ENCODE results near the gene SMYD5.

SMYD5 gene

GRCh38 chr2:73214120-73215035 lies at the start of gene SMYD5 (continued):
- TF ChIP-seq SP2 (tag by site-specific recombination; IDR thresholded peaks at IDR 0.05) (peak; percentile 66), KLF9 (tag by site-specific recombination; IDR thresholded peaks at IDR 0.05; ENCODE audit: low read depth) (peak; percentile 99), ZFHX2 (tag by site-specific recombination; conservative IDR thresholded peaks at IDR 0.05) (peak; percentile 92), ZSCAN30 (tag by site-specific recombination; IDR thresholded peaks at IDR 0.05) (0 out of 2 replicates have a peak, but pooled peaks have one; percentile 21), ZNF777 (tag by site-specific recombination; IDR thresholded peaks at IDR 0.05; ENCODE audit: borderline replicate concordance) (peak; percentile 53; the same call in 1 of the 2 replicates), ZNF23 (tag by site-specific recombination; IDR thresholded peaks at IDR 0.05; ENCODE audit: borderline replicate concordance) (no peak), ZNF704 (tag by site-specific recombination; IDR thresholded peaks at IDR 0.05) (no peak), KLF10 (tag by site-specific recombination; IDR thresholded peaks at IDR 0.05) (peak; percentile 96), ZNF37A (tag by site-specific recombination; IDR thresholded peaks at IDR 0.05) (no peak), ZNF596 (tag by site-specific recombination; IDR thresholded peaks at IDR 0.05) (no peak), ZNF707 (tag by site-specific recombination; IDR thresholded peaks at IDR 0.05) (no peak), SCRT1 (tag by site-specific recombination; IDR thresholded peaks at IDR 0.05; ENCODE audit: borderline replicate concordance) (no peak), BCL11B (tag by site-specific recombination; IDR thresholded peaks at IDR 0.05; ENCODE audit: low read depth) (peak; percentile 43; the same call in 1 of the 2 replicates), ZBTB48 (tag by site-specific recombination; IDR thresholded peaks at IDR 0.05) (peak; percentile 35; the same call in 1 of the 2 replicates), ZNF274 (IDR thresholded peaks at IDR 0.05; ENCODE audit: low read length) (no peak), ZNF274 (tag by site-specific recombination; IDR thresholded peaks at IDR 0.05; ENCODE audit: borderline replicate concordance) (no peak), KLF16 (tag by site-specific recombination; IDR thresholded peaks at IDR 0.05) (peak; percentile 100), ZNF785 (tag by site-specific recombination; IDR thresholded peaks at IDR 0.05) (peak; percentile 89), ZNF202 (tag by site-specific recombination; IDR thresholded peaks at IDR 0.05; ENCODE audit: borderline replicate concordance) (no peak), ZNF112 (tag by site-specific recombination; IDR thresholded peaks at IDR 0.05) (no peak), ZBTB7A (tag by site-specific recombination; IDR thresholded peaks at IDR 0.05; ENCODE audit: low read depth) (no peak), TSHZ1 (tag by site-specific recombination; IDR thresholded peaks at IDR 0.05; ENCODE audit: borderline replicate concordance) (no peak), ZFP37 (tag by site-specific recombination; IDR thresholded peaks at IDR 0.05) (peak; percentile 60; the same call in 1 of the 2 replicates), ZNF350 (tag by site-specific recombination; IDR thresholded peaks at IDR 0.05) (no peak), ZNF324 (tag by site-specific recombination; IDR thresholded peaks at IDR 0.05) (0 out of 2 replicates have a peak, but pooled peaks have one; percentile 53), ZBTB17 (tag by site-specific recombination; IDR thresholded peaks at IDR 0.05) (peak; percentile 87), ZNF394 (tag by site-specific recombination; IDR thresholded peaks at IDR 0.05; ENCODE audit: borderline replicate concordance) (0 out of 2 replicates have a peak, but pooled peaks have one; percentile 37), ZNF211 (tag by site-specific recombination; IDR thresholded peaks at IDR 0.05; ENCODE audit: low read depth) (no peak), ZNF792 (tag by site-specific recombination; IDR thresholded peaks at IDR 0.05) (no peak), ZIC2 (tag by site-specific recombination; IDR thresholded peaks at IDR 0.05) (0 out of 2 replicates have a peak, but pooled peaks have one; percentile 21), YY1 (tag by site-specific recombination; IDR thresholded peaks at IDR 0.05) (peak; percentile 92), ZFP3 (tag by site-specific recombination; IDR thresholded peaks at IDR 0.05; ENCODE audit: low read depth) (no peak), PATZ1 (tag by site-specific recombination; IDR thresholded peaks at IDR 0.05) (peak; percentile 48; the same call in 1 of the 2 replicates), ZNF600 (tag by site-specific recombination; IDR thresholded peaks at IDR 0.05) (no peak)
